ENCODE results near the gene CARM1. TPM values are rescaled to one million over a fixed set of nuclear protein-coding genes. Genes with fewer than 3 reads are reported as not detected.

Gene CARM1
- total and polyA plus RNA-seq, 2 of the 13 experiments (the other 11 are each of a cell fraction or from before 2014, with no cell fraction given): 27.6 to 55.8 TPM

GRCh38 chr19:10836479-10837330 is 34.6 kb upstream of the CARM1 start (continued):
- TF ChIP-seq ZNF737 (CRISPR knock-in tag; IDR thresholded peaks at IDR 0.05; ENCODE audit: borderline replicate concordance) (no peak), GLI4 (CRISPR knock-in tag; IDR thresholded peaks at IDR 0.05; ENCODE audit: borderline replicate concordance) (peak; percentile 93; the same call in 1 of the 2 replicates), ZNF414 (CRISPR knock-in tag; IDR thresholded peaks at IDR 0.05) (peak; percentile 32; the same call in 1 of the 2 replicates), E2F5 (CRISPR knock-in tag; conservative IDR thresholded peaks at IDR 0.05) (peak; percentile 48; the same call in 1 of the 2 replicates), BRF2 (CRISPR knock-in tag; IDR thresholded peaks at IDR 0.05) (no peak), RFXAP (CRISPR knock-in tag; IDR thresholded peaks at IDR 0.05; ENCODE audit: borderline replicate concordance) (0 out of 2 replicates have a peak, but pooled peaks have one; percentile 5), ZBTB7A (CRISPR knock-in tag; IDR thresholded peaks at IDR 0.05) (0 out of 2 replicates have a peak, but pooled peaks have one; percentile 68), ZNF101 (CRISPR knock-in tag; IDR thresholded peaks at IDR 0.05; ENCODE audit: borderline replicate concordance, low read depth) (no peak), ELK4 (CRISPR knock-in tag; IDR thresholded peaks at IDR 0.05; ENCODE audit: borderline replicate concordance) (peak; percentile 23; the same call in 1 of the 2 replicates), ZNF121 (CRISPR knock-in tag; IDR thresholded peaks at IDR 0.05) (no peak), KLF16 (CRISPR knock-in tag; IDR thresholded peaks at IDR 0.05) (peak in 1 of 2 experiments; percentile 67; a peak in 2 of 4 replicates), CHCHD3 (CRISPR knock-in tag; IDR thresholded peaks at IDR 0.05) (no peak), ZNF580 (CRISPR knock-in tag; IDR thresholded peaks at IDR 0.05; ENCODE audit: borderline replicate concordance, low read depth) (peak; percentile 50; the same call in 1 of the 2 replicates), ZNF776 (CRISPR knock-in tag; IDR thresholded peaks at IDR 0.05) (no peak; the same call in 1 of the 2 replicates), PHF20 (CRISPR knock-in tag; IDR thresholded peaks at IDR 0.05) (peak; percentile 60; the same call in 1 of the 2 replicates), ZNF576 (CRISPR knock-in tag; IDR thresholded peaks at IDR 0.05) (0 out of 2 replicates have a peak, but pooled peaks have one; percentile 47), E2F1 (CRISPR knock-in tag; IDR thresholded peaks at IDR 0.05) (peak; percentile 80), ZNF724P (CRISPR knock-in tag; IDR thresholded peaks at IDR 0.05; ENCODE audit: borderline replicate concordance) (peak; percentile 10; the same call in 1 of the 2 replicates), NR2C2 (CRISPR knock-in tag; IDR thresholded peaks at IDR 0.05; ENCODE audit: borderline replicate concordance) (peak; percentile 67; the same call in 1 of the 2 replicates), ZNF720 (CRISPR knock-in tag; IDR thresholded peaks at IDR 0.05) (0 out of 2 replicates have a peak, but pooled peaks have one; percentile 74), GZF1 (CRISPR knock-in tag; IDR thresholded peaks at IDR 0.05) (no peak), SMYD3 (CRISPR knock-in tag; IDR thresholded peaks at IDR 0.05) (peak; percentile 88; the same call in 1 of the 2 replicates)
